HG03378 (cell line): Measurements from ENCODE around the gene WSCD2.

ENCODE experiments used
- ATAC-seq: cut with Tn5 transposase; IDR thresholded peaks from one replicate; pipeline ENCODE4 v1.9.1; 2021; ENCODE audit warnings: mild to moderate bottlenecking, moderate library complexity; ENCODE audit not compliant: unreplicated experiment

The WSCD2 gene

DNA sequence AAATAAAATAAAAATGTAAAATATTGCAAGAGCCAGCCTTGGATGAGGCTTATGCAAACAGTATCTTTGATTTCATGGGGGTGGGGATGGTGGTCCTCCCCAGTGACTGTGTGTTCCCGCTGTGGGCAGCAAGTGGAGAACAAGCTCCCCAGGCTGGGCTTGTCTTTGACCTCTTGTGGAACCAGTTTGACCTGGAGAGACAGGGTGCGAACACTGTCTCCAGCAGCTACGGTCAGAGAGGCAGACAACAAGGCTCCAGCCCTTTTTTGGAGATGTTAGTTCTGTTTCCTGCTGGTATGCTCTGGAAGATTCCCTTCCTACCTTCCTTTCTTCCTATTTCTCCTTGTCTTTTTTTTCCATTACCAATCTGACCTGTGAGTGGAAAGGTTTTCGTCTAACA lies 21.8 kb upstream of the WSCD2 start:
- ATAC-seq, result no peak

DNA sequence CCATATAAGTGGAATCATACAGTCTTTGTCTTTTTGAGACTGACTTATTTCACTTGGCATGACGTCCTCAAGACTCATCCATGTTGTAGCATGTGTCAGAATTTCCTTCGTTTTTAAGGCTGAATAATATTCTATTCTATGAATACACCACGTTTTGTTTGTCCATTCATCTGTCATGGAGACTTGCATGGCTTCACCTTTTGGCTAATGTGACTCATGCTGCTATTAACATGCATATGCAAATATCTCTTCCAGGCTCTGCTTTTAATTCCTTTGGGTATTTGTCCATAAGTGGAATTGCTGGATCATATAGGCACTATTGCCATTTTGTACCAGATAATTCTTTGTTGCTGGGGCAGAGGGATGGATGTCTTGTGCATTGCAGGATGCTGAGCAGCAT lies 19.6 kb upstream of the WSCD2 start:
- ATAC-seq, result no peak

DNA sequence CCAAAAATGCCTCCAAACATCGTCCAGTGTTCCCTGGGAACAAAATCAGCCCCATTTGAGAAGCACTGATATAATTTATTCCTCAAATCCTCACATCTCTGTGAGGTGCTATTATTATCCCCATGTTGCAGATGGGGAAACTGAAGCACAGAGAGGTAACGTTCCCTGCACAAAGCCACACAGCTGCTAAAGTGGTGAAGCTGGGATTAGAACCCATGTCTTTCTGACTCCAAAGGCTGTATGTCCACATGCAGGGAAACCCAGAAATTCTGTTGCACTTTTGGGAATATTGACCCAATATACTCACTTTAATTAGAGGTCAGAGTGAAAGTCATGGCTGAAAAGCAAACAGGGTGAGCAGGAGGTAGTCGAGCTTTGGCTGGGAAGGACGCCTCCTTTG lies 19.1 kb upstream of the WSCD2 start:
- ATAC-seq, result no peak

DNA sequence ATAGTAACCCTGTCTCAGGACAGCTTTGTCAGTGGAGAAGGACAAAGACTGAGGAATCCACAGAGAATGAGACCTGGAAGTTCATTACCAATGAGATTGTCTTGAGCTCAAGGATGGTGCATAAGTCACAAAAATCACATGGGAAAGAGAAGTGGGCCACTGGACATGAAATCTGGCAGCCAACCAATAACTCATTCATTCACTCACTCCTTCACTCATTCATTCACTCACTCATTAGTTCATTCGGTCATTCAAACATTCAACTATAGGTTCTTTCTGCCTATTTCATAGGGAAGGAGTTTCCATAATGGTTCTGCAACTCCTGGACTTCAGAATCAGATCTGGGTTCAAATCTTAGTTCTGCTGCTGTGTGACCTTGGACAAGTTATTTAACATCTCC lies 18.2 kb upstream of the WSCD2 start:
- ATAC-seq, result no peak

DNA sequence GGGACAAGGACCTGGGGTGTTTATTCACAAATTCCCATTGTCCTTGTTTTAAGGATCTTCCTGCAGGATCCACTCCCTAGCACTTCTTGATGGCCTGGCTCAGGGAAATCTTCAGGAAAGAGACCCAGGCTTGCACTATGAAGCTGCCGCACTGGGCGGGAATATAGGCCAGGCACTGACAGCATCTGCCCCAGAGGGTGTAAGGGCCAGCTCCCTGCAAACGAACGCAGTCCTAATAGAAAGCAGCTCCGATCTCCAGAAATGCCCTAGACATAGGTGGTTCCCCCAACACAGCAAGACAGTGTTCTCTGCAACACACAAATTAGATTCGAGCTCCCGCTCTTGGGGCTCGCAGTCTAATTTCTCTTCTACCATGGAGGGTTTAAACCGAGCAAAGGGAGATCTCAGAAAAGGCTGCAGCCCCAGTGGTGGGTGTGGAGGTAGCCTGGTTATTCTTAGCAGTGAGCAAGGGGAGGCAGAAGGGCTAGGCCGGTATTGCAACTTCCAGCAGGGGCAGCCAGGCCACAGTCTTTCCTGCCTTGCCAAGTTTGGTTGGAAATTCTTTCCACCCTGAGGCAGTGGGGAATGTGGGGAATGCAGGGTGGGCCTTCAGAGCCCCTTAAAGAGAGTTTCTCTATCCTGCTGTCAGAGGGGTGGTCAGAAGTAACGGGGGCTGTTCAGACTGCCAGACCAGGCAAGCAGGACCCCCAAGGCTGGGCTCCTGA lies 16.1 kb upstream of the WSCD2 start:
- ATAC-seq, result no peak

DNA sequence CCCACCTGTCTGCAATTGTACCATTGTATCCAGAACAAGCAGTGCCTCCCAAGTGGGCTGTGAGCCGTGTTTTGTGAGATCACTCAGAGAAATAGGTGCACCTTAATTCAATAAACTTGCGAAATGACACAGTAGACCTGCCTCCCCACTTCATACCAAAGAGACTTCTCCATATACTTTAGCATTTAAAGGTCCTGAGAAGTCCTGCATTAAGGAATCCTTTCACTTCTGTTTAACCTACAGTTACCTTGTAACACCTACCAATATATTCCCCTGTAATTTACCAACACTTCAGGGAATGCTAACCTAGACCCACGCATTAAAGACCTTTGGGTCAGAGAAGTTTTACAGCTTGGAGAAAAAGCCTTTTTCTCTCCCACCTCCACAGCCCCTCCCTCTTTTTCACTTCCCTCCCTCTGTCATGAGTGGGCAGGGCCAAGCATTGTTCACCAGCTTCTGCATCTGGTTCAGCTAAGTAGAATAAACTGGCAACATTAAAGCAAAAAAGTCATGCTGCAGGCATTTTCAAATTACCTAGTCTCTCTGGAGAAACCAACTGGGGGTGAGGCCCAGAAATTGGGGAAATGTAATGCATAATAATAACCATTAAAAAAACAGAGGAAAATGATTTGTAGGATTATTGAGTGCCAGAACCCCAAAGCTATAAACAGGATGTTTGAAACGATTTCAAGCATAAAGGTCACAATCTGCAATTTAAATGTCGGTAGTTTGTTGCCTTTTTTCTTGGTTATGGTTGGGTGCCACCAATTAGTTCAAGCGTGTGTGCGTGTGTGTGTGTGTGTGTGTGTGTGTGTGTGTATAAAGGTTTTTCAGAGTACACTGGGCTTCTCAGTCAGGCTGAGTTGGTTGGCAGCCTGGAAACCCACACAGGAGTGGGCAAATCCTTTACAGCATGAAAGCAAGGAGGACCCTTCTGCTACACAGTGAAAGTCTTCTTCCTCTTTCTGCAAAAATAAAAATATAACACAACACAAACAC lies 13.7 kb upstream of the WSCD2 start:
- ATAC-seq, result no peak

DNA sequence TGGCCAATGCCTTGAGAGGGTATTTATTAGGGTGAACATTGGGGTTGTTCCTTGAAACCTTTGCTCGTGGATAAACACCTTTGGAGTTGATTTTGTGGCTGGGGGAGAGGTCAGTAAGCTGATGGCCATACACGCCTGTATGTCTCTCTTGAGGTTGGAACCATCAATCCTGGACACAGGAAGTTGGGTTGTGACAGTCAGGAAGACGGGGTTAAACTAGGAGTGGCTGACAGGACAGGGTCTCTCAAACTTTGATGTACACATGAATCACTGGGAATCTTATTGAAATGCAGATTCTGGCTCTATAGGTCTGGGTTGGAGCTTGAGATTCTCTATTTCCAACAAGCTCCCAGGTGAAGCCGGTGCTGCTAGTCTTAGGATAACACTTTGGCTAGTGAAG lies 12.8 kb upstream of the WSCD2 start:
- ATAC-seq, result no peak

DNA sequence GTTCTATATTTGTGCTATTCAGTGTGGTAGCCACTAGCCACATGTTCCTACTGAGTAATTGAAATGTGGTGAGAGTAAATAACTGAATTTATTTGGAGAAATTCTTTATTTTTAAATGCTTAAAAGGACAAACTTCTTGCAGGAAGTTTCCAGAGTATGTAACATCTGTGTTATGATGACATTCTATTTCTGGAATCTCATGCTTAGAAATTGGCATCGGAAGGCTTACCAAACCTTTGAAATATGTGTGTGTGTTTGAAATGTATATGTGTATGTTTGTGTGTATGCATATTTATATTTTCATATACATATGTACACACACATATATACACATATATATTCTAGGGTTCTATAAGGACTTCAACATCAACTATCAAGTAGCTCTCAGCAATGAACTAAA lies 12.4 kb upstream of the WSCD2 start:
- no peak for ATAC-seq

DNA sequence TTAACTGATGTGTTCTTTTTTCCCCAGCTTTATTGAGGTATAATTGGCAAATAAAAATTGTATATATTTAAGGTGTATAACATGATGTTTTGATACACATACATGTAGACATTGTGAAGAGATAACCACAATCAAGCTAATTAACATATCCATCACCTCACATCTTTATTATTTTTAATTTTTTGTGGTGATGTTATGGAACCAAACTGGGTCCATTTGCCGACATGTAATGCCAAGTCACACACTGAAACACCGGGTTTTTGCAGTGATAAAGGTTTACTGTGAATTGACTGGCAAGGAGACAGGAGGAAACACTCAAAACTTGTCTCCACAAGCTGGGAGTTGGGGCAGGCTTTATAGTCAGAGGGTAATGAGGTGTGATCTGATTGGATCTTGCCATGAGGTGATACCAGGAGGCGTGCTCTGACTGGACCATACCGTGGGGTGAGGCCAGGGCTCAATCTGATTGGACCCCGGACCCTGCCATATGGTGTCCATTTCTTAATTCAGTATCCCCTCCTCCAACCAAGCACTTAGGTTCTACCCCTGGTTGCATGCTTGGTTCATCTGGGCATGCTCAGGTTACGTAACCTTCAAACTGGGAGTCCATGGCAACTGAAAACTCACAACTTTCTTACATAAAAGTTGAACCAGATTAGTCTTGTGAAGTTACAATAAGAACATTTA lies 11.8 kb upstream of the WSCD2 start:
- ATAC-seq, result no peak

DNA sequence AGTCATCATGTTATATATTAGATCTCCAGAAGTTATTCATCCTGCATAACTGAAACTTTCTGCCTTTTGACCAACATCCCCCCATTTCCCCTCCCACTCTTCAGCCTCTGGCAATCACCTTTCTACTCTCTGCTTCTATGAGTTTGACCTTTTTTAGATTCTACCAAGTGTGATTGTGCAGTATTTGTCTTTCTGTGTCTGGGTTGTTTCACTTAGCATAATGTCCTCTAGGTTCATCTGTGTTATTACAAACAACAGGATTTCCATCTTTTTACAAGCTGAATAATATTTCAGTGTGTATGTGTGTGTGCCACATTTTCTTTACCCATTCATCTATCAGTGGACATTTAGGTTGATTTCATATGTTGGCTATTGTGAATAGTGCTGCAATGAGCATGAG lies 11.2 kb upstream of the WSCD2 start:
- ATAC-seq, result no peak

DNA sequence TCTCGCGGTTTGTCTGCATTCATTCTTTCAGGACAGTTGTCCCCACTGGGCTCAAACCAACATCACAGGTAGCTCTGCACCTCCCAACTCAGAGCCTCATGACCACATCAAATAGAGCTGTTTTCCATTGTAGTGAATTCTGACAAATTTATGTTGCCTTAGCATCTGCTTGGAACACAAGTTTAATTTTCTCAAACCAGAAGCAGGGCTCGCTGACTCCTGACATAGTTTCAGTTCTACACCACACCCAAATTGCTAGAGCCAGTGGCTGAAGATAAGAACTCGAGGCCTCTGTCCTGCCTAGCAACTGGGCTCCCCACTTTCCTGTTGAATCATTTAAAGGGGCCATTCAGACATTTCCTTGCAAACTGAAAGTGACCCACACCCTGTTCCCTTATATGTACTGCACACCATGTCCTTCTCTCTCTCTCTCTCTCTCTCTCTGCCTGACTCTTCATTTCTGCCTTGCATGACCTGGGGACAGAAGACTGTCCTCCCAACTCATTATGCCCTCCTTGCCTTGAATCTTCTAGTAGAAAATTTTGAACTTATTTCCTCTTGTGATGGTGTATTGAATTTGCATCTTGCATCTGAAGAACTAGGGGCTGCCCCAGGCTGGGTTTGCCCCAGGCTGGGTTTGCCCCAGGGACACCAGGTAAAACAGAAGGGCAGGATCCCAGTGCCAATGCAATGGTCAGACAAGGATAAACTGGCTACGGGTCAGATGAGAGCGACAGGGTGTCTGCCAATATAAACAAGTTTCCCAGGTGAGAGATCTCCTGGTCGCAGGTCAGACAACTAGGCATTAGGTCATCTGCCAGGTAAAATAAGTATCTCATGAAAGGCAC lies 9.7 kb upstream of the WSCD2 start:
- ATAC-seq, result no peak

DNA sequence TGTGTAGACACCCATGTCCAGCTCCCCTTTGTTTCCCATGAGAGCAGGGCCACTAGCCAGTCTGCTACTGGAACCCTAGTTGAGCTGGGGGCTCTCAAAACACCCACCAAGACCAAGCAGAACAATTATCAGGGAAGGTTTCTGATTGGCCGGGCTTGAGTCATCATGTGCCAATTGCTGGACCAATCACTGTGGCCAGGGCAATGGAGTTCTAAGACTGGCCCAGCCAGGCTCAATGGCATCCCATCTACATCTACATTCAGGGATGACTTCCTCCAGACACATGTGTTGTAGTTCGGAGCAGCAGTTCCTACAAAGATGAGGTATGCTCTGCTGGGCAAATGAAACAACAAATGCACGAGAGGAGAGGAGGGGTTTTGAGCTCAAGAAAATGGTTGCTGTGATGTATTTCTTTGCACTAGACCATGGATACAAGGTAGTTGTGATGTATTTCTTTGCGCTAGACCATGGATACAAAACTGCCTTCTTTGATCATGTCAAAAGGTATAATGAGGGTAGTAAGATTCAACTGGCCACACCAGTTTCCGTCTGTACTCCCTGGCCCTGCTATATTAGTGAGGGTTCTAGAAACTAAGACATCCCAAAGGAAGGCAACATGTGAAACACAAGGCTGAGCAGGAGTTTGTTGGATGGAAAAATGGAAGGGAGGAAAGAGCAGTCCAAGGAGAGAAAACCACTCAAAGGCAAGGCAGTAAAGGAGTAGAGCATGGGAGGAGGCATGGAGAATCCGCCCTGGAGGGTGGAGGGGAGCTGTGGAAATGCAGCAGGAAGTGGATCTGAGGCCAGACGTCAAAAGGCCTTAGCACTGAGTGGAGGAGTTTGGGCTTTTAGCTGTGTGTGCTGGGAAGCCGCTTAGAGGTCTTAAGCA lies 8.9 kb upstream of the WSCD2 start:
- ATAC-seq, result no peak

DNA sequence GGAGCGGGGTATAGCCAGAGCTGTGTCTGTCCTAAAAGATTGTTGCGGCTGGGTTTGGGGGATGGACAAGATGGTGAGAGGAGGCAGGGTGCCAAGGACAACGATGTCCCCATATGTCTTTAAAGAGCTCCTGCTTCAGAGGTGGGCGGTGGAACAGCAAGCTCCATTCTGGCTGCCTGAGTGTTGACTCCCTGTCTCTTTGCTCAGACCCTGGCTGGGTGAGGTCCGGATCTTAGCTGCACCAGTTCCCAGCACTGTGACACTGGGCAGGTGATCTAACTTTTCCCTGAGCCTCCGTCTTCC lies 8.3 kb upstream of the WSCD2 start:
- no peak for ATAC-seq

DNA sequence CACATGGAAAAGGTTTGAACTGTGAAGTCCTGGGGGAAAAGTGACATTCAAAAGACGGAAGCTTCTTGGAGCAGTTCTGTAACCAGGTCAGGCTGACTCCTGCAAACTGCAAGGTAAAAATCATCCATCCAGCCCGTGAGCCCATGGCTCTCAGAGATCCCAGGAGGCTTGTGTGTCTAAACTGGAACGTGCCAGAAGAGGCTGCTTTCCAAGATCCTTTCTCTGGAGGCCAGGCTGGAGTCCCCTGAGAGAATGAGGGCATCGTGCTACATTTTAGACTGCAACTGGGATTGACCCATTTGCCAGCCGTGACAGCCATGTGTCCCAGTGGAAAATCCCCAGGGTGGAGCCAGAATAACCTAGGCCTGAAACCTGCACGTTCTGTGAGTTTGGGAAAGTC lies 7.8 kb upstream of the WSCD2 start:
- ATAC-seq, result no peak

DNA sequence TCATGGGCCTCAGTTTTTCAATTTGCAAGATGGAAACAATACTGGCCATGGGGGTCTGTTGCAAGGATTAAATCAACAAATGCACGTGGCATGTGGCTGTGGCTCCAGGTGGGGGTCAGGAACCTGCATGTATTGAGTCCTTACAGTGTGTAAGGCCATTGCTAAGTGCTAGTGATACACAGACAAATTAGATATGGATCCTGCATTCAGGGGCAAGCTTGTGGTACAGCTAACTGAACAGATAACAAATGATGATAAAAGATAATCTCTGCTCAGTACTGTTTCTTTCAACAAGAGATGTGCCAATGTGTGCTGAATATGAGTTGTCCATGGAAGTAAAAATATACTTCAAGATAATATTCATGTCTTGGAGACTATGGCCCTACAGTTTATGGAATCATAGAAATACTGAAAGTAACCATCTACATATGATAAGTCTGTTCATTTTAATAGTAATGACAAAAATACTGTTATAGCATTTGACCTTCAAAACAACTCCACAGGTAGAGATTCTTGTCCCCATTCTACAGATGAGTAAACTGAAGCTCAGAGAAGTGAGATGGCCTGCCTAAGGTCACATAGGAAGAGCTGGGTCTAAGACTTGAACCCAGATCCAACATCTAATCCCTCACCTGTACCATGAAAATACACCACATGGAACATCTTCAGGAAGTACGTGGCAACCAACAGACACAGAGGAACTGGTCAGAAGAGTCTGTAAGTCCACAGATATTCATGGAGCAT lies 7.2 kb upstream of the WSCD2 start:
- no peak for ATAC-seq

DNA sequence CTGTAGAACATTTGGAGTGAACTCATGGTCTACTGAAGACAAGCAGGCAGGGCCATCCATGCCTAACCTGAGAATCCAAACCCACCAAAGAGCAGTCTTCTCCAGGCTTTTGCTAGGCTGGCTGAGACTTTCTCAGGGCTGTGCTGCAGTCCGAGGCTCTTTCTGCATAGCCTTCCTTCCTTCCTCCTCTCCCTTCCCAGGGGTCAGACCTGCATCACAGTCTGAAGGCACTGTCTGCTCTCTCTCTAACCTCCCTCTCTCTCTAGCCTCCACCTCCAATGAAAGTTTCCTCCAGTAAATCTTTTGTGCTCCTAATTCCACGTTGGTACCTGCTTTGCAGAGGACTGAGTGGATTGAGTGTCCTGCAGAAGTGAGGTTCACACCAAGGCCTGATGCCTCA lies 6.4 kb upstream of the WSCD2 start:
- no peak for ATAC-seq

DNA sequence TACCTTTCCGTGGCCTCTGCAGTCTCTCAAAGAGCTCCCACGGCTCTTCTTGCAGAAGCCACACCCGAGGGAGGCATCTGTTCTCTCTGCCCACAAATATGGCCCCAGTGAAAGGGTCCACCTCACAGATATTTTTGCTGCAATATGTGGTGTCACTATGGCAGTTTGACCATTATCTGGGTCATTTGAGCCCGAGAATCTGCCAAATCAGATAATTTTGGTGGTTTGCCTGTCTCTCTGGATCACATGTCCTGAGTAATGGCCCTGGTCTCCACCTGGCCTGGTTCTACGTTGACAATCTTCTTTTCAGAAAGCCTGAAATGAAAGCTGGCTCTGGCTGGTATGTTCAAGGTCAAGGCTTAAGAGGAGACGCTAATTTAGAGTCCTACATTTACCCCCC lies 5.7 kb upstream of the WSCD2 start:
- no peak for ATAC-seq

DNA sequence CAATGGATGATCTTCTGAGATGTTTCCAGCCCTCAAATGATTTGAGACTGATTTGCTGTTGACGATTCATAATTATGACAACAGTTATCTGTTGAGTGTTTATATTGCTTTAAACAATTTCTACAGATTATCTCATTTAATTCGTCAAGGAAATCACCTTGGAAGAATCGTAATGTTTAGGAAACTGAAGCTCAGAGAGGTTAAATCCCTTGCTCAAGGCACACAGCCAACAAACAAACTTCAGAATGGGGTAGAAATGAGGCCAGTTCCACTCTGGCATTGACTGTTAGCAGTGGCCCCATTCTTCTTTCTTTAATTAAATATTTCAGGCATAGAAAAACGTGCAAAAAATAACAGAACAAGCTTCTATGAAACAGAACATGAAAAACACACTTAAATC lies 4.0 kb upstream of the WSCD2 start:
- no peak for ATAC-seq

DNA sequence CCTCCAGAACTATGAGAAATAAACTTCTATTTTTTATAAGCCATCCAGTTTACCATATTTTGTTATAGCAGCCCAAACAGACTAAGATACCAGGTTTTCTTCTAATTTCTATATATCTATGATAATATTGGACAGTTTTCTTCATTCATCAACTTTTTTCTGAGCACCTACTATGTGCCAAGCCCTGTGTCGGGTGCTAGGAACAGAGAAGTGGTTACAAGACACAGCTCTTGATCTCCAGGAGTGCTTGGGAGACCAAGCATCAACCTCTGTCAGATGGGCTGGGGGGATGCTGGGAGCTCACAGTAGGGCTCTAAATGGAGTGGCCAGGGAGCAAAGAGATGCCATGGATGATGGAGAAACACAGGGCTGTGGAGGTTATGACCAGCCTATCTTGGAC lies 2.9 kb upstream of the WSCD2 start:
- ATAC-seq, result no peak
